Fibroblast of lung (primary cell): ENCODE results near the gene CFAP61.

Experiments
- CTCF ChIP-seq, 2 donors: IDR thresholded peaks in 1 of 2; conservative IDR thresholded peaks in 1 of 2; 1 replicate in 1 of 2; 2 replicates in 1 of 2; pipeline ENCODE4 v1.5.1; 2011 to 2012; ENCODE audit warnings: low read length in 2 of 2, control low read depth in 1 of 2, inconsistent platforms in 1 of 2, low read depth in 1 of 2, mild to moderate bottlenecking in 1 of 2
- EZH2 ChIP-seq: IDR thresholded peaks from 2 replicates; pipeline ENCODE4 v1.5.1; 2012; ENCODE audit warnings: low read length, control low read depth, mild to moderate bottlenecking; ENCODE audit errors: missing control alignments

DNA sequence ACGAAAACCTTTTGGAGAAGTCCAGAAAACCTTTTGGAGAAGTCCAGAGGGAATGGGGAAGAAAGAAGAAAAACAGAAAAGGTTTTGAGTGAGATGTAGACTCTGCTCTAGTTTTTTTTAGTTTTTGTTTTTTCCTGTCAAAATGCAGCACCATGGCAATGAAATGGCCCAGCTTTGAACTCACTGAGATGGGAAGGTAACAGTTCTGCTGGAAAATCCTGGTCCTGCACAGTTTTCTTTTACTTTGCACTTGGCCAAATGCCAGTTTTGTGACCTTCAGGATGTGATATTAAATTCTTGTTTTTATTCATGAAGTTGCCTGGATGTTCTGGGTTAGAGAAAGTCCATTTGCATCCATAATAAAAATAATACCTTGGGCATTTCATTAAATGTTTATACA, 145.7 kb downstream of the CFAP61 start:
- no peak for TF ChIP-seq CTCF (conservative IDR thresholded peaks at IDR 0.05 in 1 of 2, IDR thresholded peaks at IDR 0.05 in 1 of 2; ENCODE audit: low read depth in 1 of 2, low read length in 2 of 2)
- no peak for TF ChIP-seq EZH2
